H1 (cell line): ENCODE results near the gene ABCC4. TPM values are rescaled to one million over a fixed set of nuclear protein-coding genes. Genes with fewer than 3 reads are reported as not detected.

Experiments
- CTCF ChIA-PET: fragments of 300-600 bp; sonication (Branson Sonifier 250); formaldehyde crosslinking; loops from one replicate; lab custom pipeline; 2021; ENCODE audit not compliant: partially characterized antibody; lab: Charles Lee
- POLR2A ChIA-PET: fragments of 300-600 bp; sonication (Branson Sonifier 250); formaldehyde crosslinking; loops from one replicate; lab custom pipeline; 2021; ENCODE audit warnings: inconsistent platforms; ENCODE audit not compliant: partially characterized antibody; lab: Charles Lee
- DNase-seq, 2 experiments: peaks; one replicate each; pipeline versions ENCODE4 v3.0.0 to v3.0.0-alpha.2; 2010 to 2022; ENCODE audit warnings: low spot score in 2 of 2, low read depth in 1 of 2, mixed read lengths in 1 of 2
- FAIRE-seq: peaks from 2 replicates; lab custom pipeline; 2011; peaks lifted over from hg19 to GRCh38; lab: Jason Lieb, UNC
- H2AFZ ChIP-seq: 2 replicates; pipeline ENCODE4 v1.8.1; 2012; ENCODE audit warnings: low read length, inconsistent platforms
- H2AK5ac ChIP-seq: 2 replicates; pipeline ENCODE4 v1.6.1; 2013; ENCODE audit warnings: low read depth, low read length
- H2BK120ac ChIP-seq: replicated peaks from 2 replicates; pipeline ENCODE3; 2013; ENCODE audit warnings: low read depth, low read length, inconsistent platforms
- H2BK12ac ChIP-seq: 2 replicates; pipeline ENCODE4 v1.6.1; 2013; ENCODE audit warnings: low read depth, low read length
- H2BK15ac ChIP-seq: 2 replicates; pipeline ENCODE4 v1.6.1; 2013; ENCODE audit warnings: low read length
- H2BK20ac ChIP-seq: 2 replicates; pipeline ENCODE4 v1.6.1; 2013; ENCODE audit warnings: low read length
- H2BK5ac ChIP-seq: 2 replicates; pipeline ENCODE4 v1.6.1; 2013; ENCODE audit warnings: low read depth, low read length
- H3K14ac ChIP-seq: 2 replicates; pipeline ENCODE4 v1.6.1; 2013; ENCODE audit warnings: inconsistent platforms; ENCODE audit not compliant: insufficient read length
- H3K18ac ChIP-seq: 2 replicates; pipeline ENCODE4 v1.6.1; 2013; ENCODE audit warnings: low read length; ENCODE audit errors: extremely low read depth
- H3K23ac ChIP-seq: 2 replicates; pipeline ENCODE4 v1.6.1; 2013; ENCODE audit warnings: inconsistent platforms; ENCODE audit not compliant: insufficient read length
- H3K23me2 ChIP-seq: 2 replicates; pipeline ENCODE4 v1.6.1; 2013; ENCODE audit warnings: low read depth, low read length
- H3K27ac ChIP-seq: 2 replicates; pipeline ENCODE4 v1.6.1; 2011; ENCODE audit warnings: low read depth, low read length, inconsistent platforms
- H3K27me3 ChIP-seq, 4 experiments: replicated peaks in 1 of 4; 1 replicate in 1 of 4; 2 replicates in 3 of 4; pipeline versions ENCODE4 v1.6.1 to v1.8.1; 2011 to 2013; ENCODE audit warnings: low read length in 3 of 4, mild to moderate bottlenecking in 3 of 4, inconsistent platforms in 2 of 4, mixed read lengths in 2 of 4, moderate library complexity in 1 of 4; ENCODE audit not compliant: control insufficient read depth in 3 of 4, insufficient read depth in 3 of 4; ENCODE audit errors: extremely low read depth in 1 of 4
- H3K36me3 ChIP-seq, 4 experiments: 2 replicates each; pipeline versions ENCODE4 v1.6.1 to v1.8.1; 2011 to 2013; ENCODE audit warnings: mild to moderate bottlenecking in 4 of 4, low read length in 3 of 4, moderate library complexity in 2 of 4, control low read depth in 1 of 4, inconsistent platforms in 1 of 4; ENCODE audit not compliant: insufficient read depth in 4 of 4, control insufficient read depth in 2 of 4
- H3K4ac ChIP-seq: replicated peaks from 2 replicates; pipeline ENCODE3; 2013; ENCODE audit warnings: low read length, low read depth, mixed read lengths, inconsistent platforms; ENCODE audit not compliant: insufficient read length
- H3K4me1 ChIP-seq, 4 experiments: replicated peaks in 1 of 4; 1 replicate in 1 of 4; 2 replicates in 3 of 4; pipeline versions ENCODE4 v1.6.1 to v1.8.1; 2011 to 2013; ENCODE audit warnings: low read length in 3 of 4, inconsistent platforms in 2 of 4, mixed read lengths in 1 of 4; ENCODE audit not compliant: insufficient read depth in 4 of 4, control insufficient read depth in 3 of 4
- H3K4me2 ChIP-seq, 2 experiments: 2 replicates each; pipeline versions ENCODE4 v1.6.1 to v1.8.1; 2011 to 2013; ENCODE audit warnings: low read depth in 2 of 2, low read length in 2 of 2, control low read depth in 1 of 2, inconsistent platforms in 1 of 2, mild to moderate bottlenecking in 1 of 2; ENCODE audit not compliant: insufficient read depth in 1 of 2
- H3K4me3 ChIP-seq, 4 experiments: fragments of 200-600, 300-600 bp in 1 of 4; sonication (generic), shearing (Covaris generic), sonication (Bioruptor Twin) in 1 of 4; 2 replicates each; pipeline versions ENCODE4 v1.5.1 to v1.8.1; 2011 to 2016; ENCODE audit warnings: low read length in 4 of 4, low read depth in 3 of 4, control low read depth in 2 of 4, inconsistent platforms in 2 of 4, mild to moderate bottlenecking in 2 of 4, mixed read lengths in 1 of 4, moderate library complexity in 1 of 4; ENCODE audit not compliant: insufficient read depth in 2 of 4; ENCODE audit errors: extremely low read depth in 1 of 4
- H3K56ac ChIP-seq: replicated peaks from 2 replicates; pipeline ENCODE3; 2013; ENCODE audit warnings: low read depth, mild to moderate bottlenecking, mixed read lengths, low read length, inconsistent platforms; ENCODE audit not compliant: insufficient read length
- H3K79me1 ChIP-seq: 2 replicates; pipeline ENCODE4 v1.6.1; 2013; ENCODE audit warnings: low read depth, low read length, control low read depth
- H3K79me2 ChIP-seq, 2 experiments: 2 replicates each; pipeline versions ENCODE4 v1.6.1 to v1.8.1; 2012 to 2013; ENCODE audit warnings: low read length in 2 of 2, mild to moderate bottlenecking in 2 of 2, inconsistent platforms in 1 of 2; ENCODE audit not compliant: insufficient read depth in 2 of 2, control insufficient read depth in 1 of 2
- H3K9ac ChIP-seq, 4 experiments: replicated peaks in 1 of 4; 1 replicate in 1 of 4; 2 replicates in 3 of 4; pipeline versions ENCODE4 v1.6.1 to v1.8.1; 2011 to 2013; ENCODE audit warnings: low read depth in 3 of 4, low read length in 3 of 4, control low read depth in 2 of 4, mild to moderate bottlenecking in 2 of 4, moderate library complexity in 2 of 4, inconsistent platforms in 1 of 4; ENCODE audit errors: extremely low read depth in 1 of 4
- H3K9me3 ChIP-seq, 2 experiments: 2 replicates each; pipeline versions ENCODE4 v1.6.1 to v1.8.1; 2012 to 2013; ENCODE audit warnings: mild to moderate bottlenecking in 2 of 2, moderate library complexity in 2 of 2, control low read depth in 1 of 2, inconsistent platforms in 1 of 2, low read depth in 1 of 2, low read length in 1 of 2, mixed read lengths in 1 of 2; ENCODE audit not compliant: insufficient read depth in 2 of 2
- H4K20me1 ChIP-seq, 2 experiments: replicated peaks in 1 of 2; 2 replicates each; pipeline versions ENCODE3 to v1.8.1; 2011 to 2013; ENCODE audit warnings: inconsistent platforms in 2 of 2, low read length in 2 of 2, mild to moderate bottlenecking in 1 of 2; ENCODE audit not compliant: insufficient read depth in 2 of 2, control insufficient read depth in 1 of 2
- H4K5ac ChIP-seq: 2 replicates; pipeline ENCODE4 v1.6.1; 2013; ENCODE audit warnings: low read length, low read depth, mixed read lengths, inconsistent platforms; ENCODE audit not compliant: insufficient read length
- H4K8ac ChIP-seq: 2 replicates; pipeline ENCODE4 v1.8.0; 2013; ENCODE audit warnings: mild to moderate bottlenecking, moderate library complexity, low read length, inconsistent platforms; ENCODE audit not compliant: insufficient read depth; ENCODE audit errors: extremely low read depth
- H4K91ac ChIP-seq: replicated peaks from 2 replicates; pipeline ENCODE3; 2013; ENCODE audit warnings: low read length, mixed read lengths, inconsistent platforms; ENCODE audit not compliant: insufficient read length
- BACH1 ChIP-seq: IDR thresholded peaks from 2 replicates; pipeline ENCODE4 v1.6.1; 2012; ENCODE audit warnings: low read length, improper control_type of control experiment
- CHD2 ChIP-seq: IDR thresholded peaks from 2 replicates; pipeline ENCODE4 v1.6.1; 2012; ENCODE audit warnings: low read length, improper control_type of control experiment
- KDM1A ChIP-seq: fragments of 200-600, 300-600 bp; sonication (generic); IDR thresholded peaks from 2 replicates; pipeline ENCODE4 v1.7.1; 2016; ENCODE audit warnings: mild to moderate bottlenecking, low read length, borderline replicate concordance
- MAFK ChIP-seq: IDR thresholded peaks from 2 replicates; pipeline ENCODE4 v1.6.1; 2012; ENCODE audit warnings: low read depth, mild to moderate bottlenecking, improper control_type of control experiment, low read length
- TEAD4 ChIP-seq: IDR thresholded peaks from 2 replicates; pipeline ENCODE4 v1.6.1; 2012; ENCODE audit warnings: low read depth, low read length, inconsistent platforms, mixed read lengths
- WGBS, 2 experiments: shearing (Covaris generic) in 1 of 2; methylation state at CpG; one replicate each; pipeline versions ENCODE4 v1.1.6 to v1.1.7; 2013 to 2015; ENCODE audit warnings: low lambda C conversion rate in 2 of 2, mixed read lengths in 2 of 2, inconsistent platforms in 1 of 2, low coverage in 1 of 2, missing lambda C conversion rate in 1 of 2; ENCODE audit not compliant: insufficient replicate concordance in 2 of 2, insufficient coverage in 1 of 2, insufficient read length in 1 of 2; ENCODE audit errors: extremely low coverage in 1 of 2, missing lambda C conversion rate in 1 of 2; 5-methylcytosine and 5-hydroxymethylcytosine counted together
- polyA plus RNA-seq, 7 experiments: library from polyadenylated mRNA; depleted of rRNA in 3 of 7; stranded (reverse) in 5 of 7; unstranded in 2 of 7; fragments of >200 nt in 5 of 7; fragments of 200-250 nt in 2 of 7; gene quantifications; 1 replicate in 5 of 7; 2 replicates in 1 of 7; 4 replicates in 1 of 7; pipeline versions ENCODE4 v1.2.1 to v1.2.3, GENCODE V29; 2011 to 2013; ENCODE audit warnings: missing spikeins in 2 of 7, mixed read lengths in 2 of 7
- total RNA-seq: library from RNA; stranded (reverse); fragmentation: NEBNext Ultra II Directional; extraction: Animal tissue kit (Norgen Biotek cat#: 25700); gene quantifications from 2 replicates; pipeline ENCODE4 v1.2.1, GENCODE V29; 2021

The ABCC4 gene
- total and polyA plus RNA-seq, 2 of the 8 experiments (the other 6 are each of a cell fraction or from before 2014, with no cell fraction given): 4.0 to 14.1 TPM

DNA sequence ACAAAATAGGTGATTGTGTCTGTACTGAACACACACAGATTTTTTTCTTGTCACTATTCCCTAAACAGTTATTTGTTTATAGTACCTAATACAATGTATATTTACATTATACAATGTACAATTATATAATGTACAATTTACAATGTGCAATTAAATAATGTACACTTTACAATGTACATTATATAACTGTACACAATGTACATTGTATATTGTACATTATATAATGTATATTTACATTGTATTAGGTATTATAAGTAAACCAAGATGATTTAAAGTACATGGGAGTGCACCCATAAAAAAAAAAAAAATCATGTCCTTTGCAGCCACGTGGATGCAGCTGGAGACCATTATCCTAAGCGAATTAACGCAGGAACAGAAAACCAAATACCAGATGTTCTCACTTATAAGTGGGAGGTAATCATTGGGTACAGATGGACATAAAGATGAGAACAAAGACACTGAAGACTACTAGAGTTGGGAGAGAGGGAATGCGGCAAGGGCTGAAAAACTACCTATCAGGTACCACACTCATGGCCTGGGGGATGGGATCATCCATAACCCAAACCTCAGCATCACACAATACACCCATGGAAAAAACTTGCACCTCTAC is 68.1 kb downstream of the ABCC4 start:
- no peak for FAIRE-seq
- Histone ChIP-seq H3K56ac (no peak overlapping the region), H3K36me3 (no peaks in the 10 kb centered on the region), H2AFZ (no peak overlapping the region), H4K20me1 (no peaks in the 10 kb centered on the region), H3K23me2 (no peaks in the 10 kb centered on the region), H3K4ac (no peak overlapping the region), H2BK15ac (no peak overlapping the region), H4K91ac (no peak overlapping the region), H3K79me1 (no peaks in the 10 kb centered on the region), H3K14ac (no peak overlapping the region), H3K18ac (no peak overlapping the region), H3K79me2 (no peaks in the 10 kb centered on the region), H3K27me3 (no peaks in the 10 kb centered on the region), H3K27ac (no peak overlapping the region), H2BK20ac (no peak overlapping the region), H2BK120ac (no peak overlapping the region), H4K5ac (no peak overlapping the region), H2BK5ac (no peak overlapping the region), H2BK12ac (no peak overlapping the region), H3K4me3 (no peak overlapping the region), H4K8ac (no peak overlapping the region), H3K4me1 (no peaks in the 10 kb centered on the region), H3K23ac (no peak overlapping the region), H2AK5ac (no peak overlapping the region), H3K9ac (no peak overlapping the region), H3K4me2 (no peak overlapping the region), H3K9me3 (no peaks in the 10 kb centered on the region)
- POLR2A ChIA-PET: no interaction called here
- CTCF ChIA-PET: interaction anchor here (0.6 kb wide), 3 partner anchors 522 to 1490 kb away, joined by 3 to 5 read pairs (median 4); no protein-coding TSS in a partner anchor
- DNase-seq: no peak
- WGBS, 2 experiments: 90% methylated on average over 4 of the region's 4 CpGs; no CpG with 5 or more reads in 1 of the 2 experiments
- TF ChIP-seq BACH1: no peak
- no peak for TF ChIP-seq CHD2
- TF ChIP-seq TEAD4: no peak
- TF ChIP-seq MAFK: no peak
- TF ChIP-seq KDM1A: no peak
